ENCODE data around the gene SEPTIN10. TPM values are rescaled to one million over a fixed set of nuclear protein-coding genes. Genes with fewer than 3 reads are reported as not detected.

The SEPTIN10 gene
- total RNA-seq, 1 experiment from 2014 or later: 25.6 TPM

GRCh38 chr2:109523536-109524361 lies 90.0 kb downstream of the SEPTIN10 start:
- no peak for DNase-seq (ENCODE audit: low spot score)

- no peak for DNase-seq (ENCODE audit: low spot score)
These were observed 90.6 kb downstream of the SEPTIN10 start for GRCh38 chr2:109523121-109523520.

GRCh38 chr2:109522063-109522374 lies 91.7 kb downstream of the SEPTIN10 start:
- DNase-seq (ENCODE audit: low spot score): no peak

- no peak for DNase-seq (ENCODE audit: low spot score)
These were observed 92.3 kb downstream of the SEPTIN10 start for GRCh38 chr2:109521233-109522062.

- no peak for DNase-seq (ENCODE audit: low spot score)
These were observed 94.3 kb downstream of the SEPTIN10 start for GRCh38 chr2:109519513-109519912.

- no peak for DNase-seq (ENCODE audit: low spot score)
These were observed 96.5 kb downstream of the SEPTIN10 start for GRCh38 chr2:109517118-109517889.

GRCh38 chr2:109516445-109517117 lies 97.2 kb downstream of the SEPTIN10 start:
- peak; percentile 88 for DNase-seq (ENCODE audit: low spot score)

- DNase-seq (ENCODE audit: low spot score): no peak
These were observed 98.9 kb downstream of the SEPTIN10 start for GRCh38 chr2:109514857-109515256.

DNA sequence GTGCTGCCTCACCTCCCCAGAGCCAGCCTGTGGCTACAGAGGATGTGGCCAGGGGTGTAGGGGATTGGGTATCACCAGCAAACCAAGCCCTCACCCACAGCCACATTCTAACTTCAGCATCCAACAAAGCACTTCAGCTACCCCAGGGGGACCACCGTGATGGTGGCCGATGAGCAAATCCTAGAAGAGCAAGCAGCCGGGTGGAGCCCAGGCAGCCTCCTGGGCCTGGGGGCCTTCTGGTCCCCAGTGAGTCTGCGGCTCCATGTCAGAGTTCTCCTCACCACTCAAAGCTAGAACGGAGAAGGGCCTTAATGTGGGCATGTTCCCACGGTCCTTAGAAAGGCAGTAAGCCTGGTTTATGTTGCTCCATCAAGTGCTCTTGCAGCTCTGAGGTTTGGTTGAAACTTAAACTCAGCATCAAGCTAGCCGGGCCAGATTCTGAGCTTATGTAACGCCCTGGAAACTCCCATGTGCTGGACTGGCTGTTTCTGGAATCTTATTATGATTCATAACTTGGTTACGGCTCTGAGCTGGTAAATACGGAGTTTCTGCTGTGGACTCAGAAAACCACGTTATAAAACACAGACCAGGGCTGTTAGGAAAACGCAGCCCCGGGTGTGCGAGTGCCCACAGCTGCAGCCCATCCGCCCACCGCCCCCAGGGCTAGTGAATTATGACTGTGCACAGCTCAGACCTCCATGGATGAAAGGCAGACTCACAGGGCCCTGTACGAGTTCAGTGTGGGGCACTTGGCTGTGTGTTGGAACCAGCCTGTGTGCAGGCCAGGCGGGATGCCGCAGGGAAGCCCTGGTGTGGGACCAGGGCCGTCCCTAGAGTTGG lies 99.8 kb downstream of the SEPTIN10 start:
- DNase-seq (ENCODE audit: low spot score): peak; percentile 29

DNA sequence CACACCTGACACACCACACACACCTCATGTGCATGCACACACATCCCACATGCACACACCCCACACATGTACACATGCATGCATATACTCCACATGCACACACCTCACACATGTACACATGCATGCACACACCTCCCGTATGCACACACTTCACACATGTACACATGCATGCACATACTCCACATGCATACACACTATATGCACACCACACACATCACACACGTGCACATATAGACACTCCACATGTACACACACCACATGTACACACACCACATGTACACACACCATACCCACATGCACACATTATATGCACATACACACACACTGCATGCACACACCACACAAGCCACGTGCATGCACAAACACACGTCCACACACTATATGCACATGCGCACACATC lies 100.5 kb downstream of the SEPTIN10 start:
- no peak for DNase-seq (ENCODE audit: low spot score)

- DNase-seq (ENCODE audit: low spot score): no peak
These were observed 101.7 kb downstream of the SEPTIN10 start for GRCh38 chr2:109512076-109512475.

DNA sequence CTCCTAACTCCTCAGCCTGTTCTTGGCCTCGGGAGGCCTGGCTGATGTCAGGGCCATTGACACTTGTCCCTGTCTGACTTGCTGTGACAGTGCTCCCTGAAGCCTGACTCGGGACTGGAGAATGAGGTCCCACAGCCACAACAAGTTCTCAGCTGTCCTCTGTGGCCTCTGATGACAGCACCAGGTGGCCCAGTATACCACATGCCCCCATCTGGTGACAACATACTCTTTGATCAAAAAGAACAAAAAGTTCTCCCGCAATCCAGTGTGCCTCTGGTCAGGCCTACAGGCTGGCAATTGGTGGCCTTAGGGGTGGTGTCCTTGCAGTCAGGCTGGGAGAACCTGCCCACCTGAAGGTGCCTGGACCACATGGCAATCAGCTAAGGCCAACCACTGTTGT lies 102.6 kb downstream of the SEPTIN10 start:
- DNase-seq (ENCODE audit: low spot score): no peak

DNA sequence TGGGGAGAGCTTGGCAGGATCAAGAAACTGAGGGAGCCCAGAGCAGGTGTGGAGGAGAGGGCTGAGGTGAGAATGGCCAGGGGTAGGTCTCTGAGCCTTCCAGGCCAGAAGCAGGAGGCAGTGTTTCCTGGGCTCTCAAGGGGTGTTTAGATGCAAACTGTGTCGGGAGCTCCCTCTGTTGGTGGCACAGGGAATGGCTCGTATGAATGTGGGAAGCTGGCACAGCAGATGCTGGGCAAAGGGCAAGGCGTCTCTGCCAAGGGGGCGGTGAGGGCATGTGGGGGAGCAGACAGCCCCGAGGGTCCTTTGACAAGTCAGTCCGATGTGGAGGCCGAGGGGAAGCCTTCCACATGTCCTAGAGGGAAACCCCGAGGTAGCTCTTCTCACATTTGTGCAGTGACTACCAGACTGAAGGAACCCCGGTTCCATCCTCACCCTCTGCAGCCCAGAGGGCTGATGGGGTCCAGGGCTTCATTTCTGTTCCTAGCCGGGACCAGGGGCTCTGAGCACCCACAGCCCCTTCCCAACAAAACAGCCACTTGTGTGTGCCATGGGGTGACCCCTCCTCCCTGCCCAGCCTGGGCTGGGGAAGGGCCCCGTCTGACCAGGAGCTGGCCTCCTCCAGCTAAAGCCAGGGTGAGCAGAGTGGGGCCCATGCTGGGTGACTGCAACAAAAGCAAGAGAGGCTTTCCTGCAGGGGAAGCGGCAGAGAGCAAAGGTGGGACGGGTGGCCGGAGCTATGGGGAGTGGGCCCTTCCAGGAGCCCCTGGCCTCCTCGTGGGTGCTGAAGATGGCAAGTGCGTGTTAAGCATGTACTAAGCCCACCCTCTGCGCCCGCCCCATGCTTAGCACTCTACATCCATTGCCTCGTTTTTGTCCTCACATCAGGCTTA lies 103.4 kb downstream of the SEPTIN10 start:
- peak; percentile 79 for DNase-seq (ENCODE audit: low spot score)

DNA sequence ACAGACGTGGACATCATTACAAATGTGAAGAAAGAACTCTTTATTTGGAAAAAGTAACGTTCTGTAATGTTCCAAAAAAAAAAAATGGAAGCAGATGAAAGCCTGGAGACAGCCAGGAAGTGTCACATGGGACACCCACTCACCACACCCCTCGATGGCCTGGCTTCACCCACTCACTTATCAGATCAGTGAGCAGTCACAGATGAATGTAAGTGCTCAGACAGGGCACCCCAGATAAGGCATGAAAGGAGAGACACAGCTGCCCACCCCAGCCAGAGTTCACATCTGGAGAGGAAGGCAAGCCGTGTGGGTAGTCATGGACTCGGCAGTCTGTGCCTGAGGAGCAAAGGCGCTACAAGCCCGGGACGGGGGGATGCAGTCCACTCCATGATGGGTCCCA lies 105.2 kb downstream of the SEPTIN10 start:
- DNase-seq (ENCODE audit: low spot score): no peak

GRCh38 chr2:109507828-109508227 lies 105.9 kb downstream of the SEPTIN10 start:
- no peak for DNase-seq (ENCODE audit: low spot score)

- no peak for DNase-seq (ENCODE audit: low spot score)
These were observed 106.5 kb downstream of the SEPTIN10 start for GRCh38 chr2:109507217-109507616.

DNA sequence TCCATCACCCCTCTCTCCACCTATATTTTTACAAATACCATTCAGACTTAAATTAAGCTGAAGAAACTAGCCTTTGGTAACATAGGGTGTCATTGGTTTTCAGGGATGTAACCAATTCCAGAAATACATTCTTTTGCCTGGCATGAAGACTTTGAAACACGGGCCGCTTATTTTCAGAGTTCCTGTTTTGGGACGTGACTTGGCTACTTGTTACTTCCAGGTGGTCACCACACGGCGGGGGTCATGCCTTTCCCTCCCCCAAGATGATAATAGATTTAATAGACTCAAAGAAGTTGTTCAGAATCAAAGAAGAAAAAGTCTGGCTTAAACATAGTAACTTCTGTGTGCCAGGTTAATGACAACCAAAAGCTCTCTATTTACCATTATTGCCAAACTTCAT lies 110.6 kb downstream of the SEPTIN10 start:
- no peak for DNase-seq (ENCODE audit: low spot score)

DNA sequence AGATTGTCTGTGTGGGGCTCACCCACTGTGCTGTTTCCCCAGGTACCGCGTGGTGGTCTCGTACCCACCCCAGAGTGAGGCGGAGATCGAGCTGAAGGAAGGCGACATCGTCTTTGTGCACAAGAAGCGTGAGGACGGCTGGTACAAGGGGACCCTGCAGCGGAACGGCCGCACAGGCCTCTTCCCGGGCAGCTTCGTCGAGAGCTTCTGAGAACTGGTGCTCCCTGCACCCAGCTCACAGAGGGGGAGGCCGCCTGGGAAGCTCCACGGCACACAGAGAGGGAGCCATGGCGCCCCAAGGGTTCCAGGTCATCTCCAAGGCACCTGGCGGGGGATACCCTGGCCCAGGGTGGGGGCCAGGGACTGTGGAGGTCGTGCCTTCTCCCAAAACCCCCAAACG lies 112.3 kb downstream of the SEPTIN10 start:
- DNase-seq (ENCODE audit: low spot score): no peak

DNA sequence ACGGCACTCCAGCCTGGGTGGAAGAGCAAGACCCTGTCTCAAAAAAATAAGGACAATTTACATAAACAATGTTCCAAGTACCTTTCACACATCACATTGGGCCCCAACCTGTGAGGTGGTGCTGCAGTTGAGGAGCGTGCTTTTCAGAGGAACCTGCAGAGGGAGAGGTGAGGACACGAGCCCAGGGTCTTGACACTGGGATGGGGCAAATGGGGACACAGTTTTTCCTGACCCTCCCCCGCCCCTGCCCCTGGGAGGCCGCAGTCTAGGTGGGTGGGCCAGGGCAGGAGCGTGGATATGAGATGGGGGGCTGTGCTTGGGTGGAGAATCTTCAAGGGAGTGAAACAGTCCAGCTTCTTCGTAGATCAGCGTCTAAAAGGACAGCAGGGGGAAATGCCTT lies 112.9 kb downstream of the SEPTIN10 start:
- DNase-seq (ENCODE audit: low spot score): no peak

DNA sequence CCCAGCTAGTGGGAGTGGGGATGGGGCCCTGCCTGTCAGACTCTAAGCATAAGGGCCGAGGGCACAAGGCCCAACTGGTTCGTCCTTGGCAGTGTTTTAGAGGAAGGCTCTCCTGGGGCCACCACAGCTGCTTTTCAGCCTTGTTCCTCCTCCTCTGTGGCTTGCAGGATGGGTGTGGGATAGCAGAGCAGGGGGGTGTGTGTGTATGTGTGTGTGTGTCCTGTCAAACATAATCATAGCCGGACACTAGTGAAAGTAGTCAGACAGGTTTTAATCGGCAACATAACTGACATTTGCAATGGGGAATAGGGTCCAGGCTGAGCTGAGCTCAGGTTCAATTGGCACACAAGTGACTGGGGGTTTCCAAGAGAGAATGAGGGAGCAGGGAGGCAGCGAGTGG lies 114.2 kb downstream of the SEPTIN10 start:
- DNase-seq (ENCODE audit: low spot score): peak; percentile 42
